ENCODE results near the gene PTPRE.
"Not testable (repeated sequence)": the region's sequence is repeated elsewhere in the genome, so short reads cannot be mapped to it uniquely, and the experiment has no call there.

PTPRE gene

GRCh38 chr10:127984945-127985344 is 78.0 kb downstream of the PTPRE start:
- DNase-seq = no peak

GRCh38 chr10:127986531-127987466 is 79.9 kb downstream of the PTPRE start:
- no peak for DNase-seq

GRCh38 chr10:127987467-127988380 is 80.8 kb downstream of the PTPRE start:
- no peak for DNase-seq

GRCh38 chr10:127989481-127990012 is 82.6 kb downstream of the PTPRE start:
- DNase-seq = no peak

GRCh38 chr10:127990132-127990788 is 83.4 kb downstream of the PTPRE start:
- DNase-seq = not testable (repeated sequence)

- no peak for DNase-seq
Measured at GRCh38 chr10:127990846-127991542, 84.1 kb downstream of the PTPRE start.

GRCh38 chr10:127991543-127992255 is 84.8 kb downstream of the PTPRE start:
- DNase-seq = no peak

GRCh38 chr10:127992376-127992775 is 85.5 kb downstream of the PTPRE start:
- no peak for DNase-seq

- DNase-seq = no peak
Measured at GRCh38 chr10:127993056-127993690, 86.3 kb downstream of the PTPRE start.

GRCh38 chr10:127995939-127996338 is 89.0 kb downstream of the PTPRE start:
- DNase-seq = no peak

GRCh38 chr10:127996586-127996985 is 89.7 kb downstream of the PTPRE start:
- DNase-seq = no peak

GRCh38 chr10:127997271-127997670 is 90.4 kb downstream of the PTPRE start:
- DNase-seq = no peak

GRCh38 chr10:127997937-127998336 is 91.0 kb downstream of the PTPRE start:
- DNase-seq = no peak

GRCh38 chr10:127998501-127999144 is 91.7 kb downstream of the PTPRE start:
- no peak for DNase-seq

GRCh38 chr10:127999297-128000129 is 92.6 kb downstream of the PTPRE start:
- DNase-seq = peak; percentile 39

- DNase-seq = peak; percentile 22
Measured at GRCh38 chr10:128000471-128001362, 93.8 kb downstream of the PTPRE start.

GRCh38 chr10:128001363-128001745 is 94.5 kb downstream of the PTPRE start:
- peak; percentile 23 for DNase-seq

GRCh38 chr10:128001849-128002248 is 94.9 kb downstream of the PTPRE start:
- peak; percentile 30 for DNase-seq

All from right forelimb (tissue), 1 donor.